ENCODE results near the gene CNTN1.

DNA sequence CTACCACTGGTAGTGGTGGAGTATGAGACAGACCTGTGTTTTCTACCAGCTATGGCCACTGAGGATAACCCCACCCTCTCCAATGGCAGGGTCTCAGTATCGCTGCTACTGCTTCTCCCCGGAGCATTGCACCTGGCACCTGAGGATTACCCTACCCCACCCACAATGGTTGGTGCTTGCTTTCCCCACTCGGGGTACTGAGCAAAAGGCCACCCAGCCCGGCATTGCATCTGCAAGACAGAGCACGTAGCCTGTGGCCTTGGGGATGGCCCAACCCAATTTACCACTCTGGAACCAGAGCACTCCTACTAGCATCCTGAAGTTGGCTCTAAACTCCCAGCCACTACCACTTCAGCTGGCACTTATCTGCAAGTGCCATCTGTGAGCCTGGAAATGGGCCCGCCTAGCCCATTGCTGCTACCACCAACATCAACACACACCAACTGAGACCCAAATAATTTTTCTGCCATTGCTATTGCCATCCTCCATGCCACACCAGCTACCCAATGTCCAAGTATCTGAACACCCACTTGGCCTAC, 145.7 kb downstream of the CNTN1 start:
- TF ChIP-seq SUZ12 (IDR thresholded peaks at IDR 0.05; ENCODE audit: extremely low read depth, insufficient read depth, insufficient read length) (no peak), ZNF274 (IDR thresholded peaks at IDR 0.05; ENCODE audit: low read depth, low read length) (no peak), YY1 (IDR thresholded peaks at IDR 0.05; ENCODE audit: insufficient read depth, insufficient read length) (no peak)

Measured in NT2/D1 (cell line).